HG03097 (cell line): ENCODE results near the gene TRIM60.
"Not testable (repeated sequence)": the region's sequence is repeated elsewhere in the genome, so short reads cannot be mapped to it uniquely, and the experiment has no call there.

Experiments
- ATAC-seq: cut with Tn5 transposase; IDR thresholded peaks from one replicate; pipeline ENCODE4 v1.9.1; 2021; ENCODE audit not compliant: unreplicated experiment, low FRiP score

The TRIM60 gene

DNA sequence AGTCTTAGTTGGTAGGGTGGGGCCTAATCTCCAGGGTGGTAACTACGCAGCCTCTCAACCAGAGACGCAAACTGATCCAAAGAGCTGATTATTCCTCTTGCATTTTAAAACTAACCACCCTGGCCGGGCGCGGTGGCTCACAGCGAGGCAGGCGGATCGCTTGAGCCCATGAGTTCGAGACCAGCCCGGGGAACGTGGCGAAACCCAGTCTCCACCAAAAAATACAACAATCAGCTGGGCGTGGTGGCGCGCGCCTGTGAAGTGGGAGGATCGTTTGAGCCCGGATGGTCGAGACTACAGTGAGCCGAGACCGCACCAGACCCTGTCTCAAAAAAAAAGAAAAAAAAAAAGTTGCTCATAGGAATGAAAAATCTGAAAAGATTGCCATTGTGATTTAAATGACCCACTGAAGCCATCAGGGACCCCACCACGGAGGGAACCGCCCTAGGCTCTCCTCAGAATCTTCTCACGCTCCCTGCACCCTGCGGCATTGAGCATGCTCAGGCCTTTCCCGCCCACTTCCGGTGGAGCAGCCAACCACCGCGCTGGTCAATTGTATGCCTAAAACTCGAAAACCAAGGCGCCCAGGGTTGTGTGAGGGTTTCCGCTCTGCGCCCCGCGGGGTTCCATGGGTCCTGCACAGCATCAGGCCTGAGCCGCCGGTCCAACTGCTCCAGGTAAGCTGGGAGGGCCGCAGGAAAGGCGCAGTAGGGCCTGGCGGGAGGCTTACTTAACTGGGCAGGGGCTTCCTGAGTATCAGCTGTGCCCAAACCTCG is at the start of gene TRIM60:
TRIM60 (plus strand) TSS at position 564 of the 776 bp plus-strand sequence. CDS start 8,074 bp downstream, outside the sequence.
- no peak for ATAC-seq

DNA sequence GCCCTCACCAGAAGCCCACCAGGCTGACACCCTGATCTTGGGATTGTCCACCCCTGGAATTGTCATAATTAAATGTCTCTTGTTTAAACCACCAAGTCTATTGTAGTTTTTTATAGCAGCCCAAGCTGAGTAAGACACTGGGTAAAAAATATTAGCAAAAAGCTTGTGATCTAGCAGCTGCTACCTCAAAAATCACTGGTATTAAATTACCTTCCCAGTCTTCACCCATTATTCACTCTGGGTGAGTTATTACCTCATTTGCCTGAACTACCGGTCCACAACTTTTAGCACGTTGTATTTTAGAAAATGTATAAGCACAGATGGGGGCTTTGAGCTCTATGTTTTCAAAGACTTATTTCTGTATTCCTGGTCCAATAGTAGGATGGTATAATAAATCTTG is 42.3 kb upstream of the TRIM60 start:
- ATAC-seq = no peak

DNA sequence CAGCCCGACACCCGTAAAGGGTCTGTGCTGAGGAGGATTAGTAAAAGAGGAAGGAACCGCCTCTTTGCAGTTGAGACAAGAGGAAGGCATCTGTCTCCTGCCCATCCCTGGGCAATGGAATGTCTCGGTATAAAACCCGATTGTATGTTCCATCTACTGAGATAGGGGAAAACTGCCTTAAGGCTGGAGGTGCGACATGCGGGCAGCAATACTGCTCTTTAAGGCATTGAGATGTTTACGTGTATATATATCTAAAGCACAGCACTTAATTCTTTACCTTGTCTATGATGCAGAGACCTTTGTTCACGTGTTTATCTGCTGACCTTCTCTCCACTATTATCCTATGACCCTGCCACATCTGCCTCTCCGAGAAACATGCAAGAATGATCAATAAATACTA is 41.0 kb upstream of the TRIM60 start:
- not testable (repeated sequence) for ATAC-seq

DNA sequence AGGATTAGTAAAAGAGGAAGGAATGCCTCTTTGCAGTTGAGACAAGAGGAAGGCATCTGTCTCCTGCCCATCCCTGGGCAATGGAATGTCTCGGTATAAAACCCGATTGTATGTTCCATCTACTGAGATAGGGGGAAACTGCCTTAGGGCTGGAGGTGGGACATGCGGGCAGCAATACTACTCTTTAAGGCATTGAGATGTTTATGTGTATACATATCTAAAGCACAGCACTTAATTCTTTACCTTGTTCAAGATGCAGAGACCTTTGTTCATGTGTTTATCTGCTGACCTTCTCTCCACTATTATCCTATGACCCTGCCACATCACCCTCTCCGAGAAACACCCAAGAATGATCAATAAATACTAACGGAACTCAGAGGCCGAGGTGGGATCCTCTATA is 35.7 kb upstream of the TRIM60 start:
- not testable (repeated sequence) for ATAC-seq

DNA sequence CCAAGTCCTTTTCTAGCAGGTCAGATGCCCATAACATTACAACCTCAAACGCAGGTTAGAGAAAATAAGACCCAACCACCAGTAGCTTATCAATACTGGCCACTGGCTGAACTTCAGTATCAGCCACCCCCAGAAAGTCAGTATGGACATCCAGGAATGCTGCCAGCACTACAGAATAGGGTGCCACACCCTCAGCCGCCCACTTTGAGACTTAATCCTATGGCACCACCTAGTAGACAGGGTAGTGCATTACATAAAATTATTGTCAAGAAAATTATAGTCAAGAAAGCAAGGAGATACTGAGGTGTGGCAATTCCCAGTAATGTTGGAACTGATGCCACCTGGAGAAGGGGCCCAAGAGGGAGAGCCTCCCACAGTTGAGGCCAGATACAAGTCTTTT is 34.5 kb upstream of the TRIM60 start:
- no peak for ATAC-seq

DNA sequence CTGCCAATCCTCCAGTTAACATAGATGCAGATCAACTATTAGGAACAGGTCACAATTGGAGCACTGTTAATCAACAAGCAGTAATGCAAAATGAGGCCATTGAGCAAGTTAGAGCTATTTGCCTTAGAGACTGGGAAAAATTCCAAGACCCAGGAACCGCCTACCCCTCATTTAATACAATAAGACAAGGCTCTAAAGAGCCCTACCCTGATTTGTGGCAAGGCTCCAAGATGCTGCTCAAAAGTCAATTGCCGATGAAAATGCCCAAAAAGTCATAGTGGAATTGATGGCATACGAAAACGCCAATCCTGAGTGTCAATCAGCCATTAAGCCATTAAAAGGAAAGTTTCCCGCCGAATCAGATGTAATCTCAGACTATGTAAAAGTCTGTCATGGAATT is 33.9 kb upstream of the TRIM60 start:
- no peak for ATAC-seq

DNA sequence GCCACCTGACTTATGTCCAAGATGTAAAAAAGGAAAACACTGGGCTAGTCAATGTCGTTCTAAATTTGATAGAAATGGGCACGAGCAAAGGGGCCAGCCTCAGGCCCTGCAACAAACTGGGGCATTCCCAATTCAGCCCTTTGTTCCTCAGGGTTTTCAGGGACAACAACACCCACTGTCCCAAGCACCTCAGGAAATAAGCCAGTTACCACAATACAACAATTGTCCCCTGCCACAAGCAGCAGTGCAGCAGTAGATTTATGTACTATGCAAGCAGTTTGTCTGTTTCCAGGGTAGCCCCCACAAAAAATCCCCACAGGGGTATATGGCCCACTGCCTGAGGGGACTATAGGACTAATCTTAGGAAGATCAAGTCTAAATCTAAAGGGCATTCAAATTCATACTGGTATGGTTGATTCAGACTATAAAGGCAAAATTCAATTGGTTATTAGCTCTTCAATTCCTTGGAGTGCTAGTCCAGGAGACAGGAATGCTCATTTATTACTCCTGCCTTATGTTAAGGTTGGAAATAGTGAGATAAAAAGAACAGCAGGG is 33.2 kb upstream of the TRIM60 start:
- not testable (repeated sequence) for ATAC-seq

DNA sequence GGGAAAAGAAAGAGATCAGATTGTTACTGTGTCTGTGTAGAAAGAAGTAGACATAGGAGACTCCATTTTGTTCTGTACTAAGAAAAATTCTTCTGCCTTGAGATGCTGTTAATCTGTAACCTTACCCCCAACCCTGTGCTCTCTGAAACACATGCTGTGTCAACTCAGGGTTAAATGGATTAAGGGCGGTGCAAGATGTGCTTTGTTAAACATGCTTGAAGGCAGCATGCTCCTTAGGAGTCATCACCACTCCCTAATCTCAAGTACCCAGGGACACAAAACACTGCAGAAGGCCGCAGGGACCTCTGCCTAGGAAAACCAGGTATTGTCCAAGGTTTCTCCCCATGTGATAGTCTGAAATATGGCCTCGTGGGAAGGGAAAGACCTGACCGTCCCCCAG is 29.8 kb upstream of the TRIM60 start:
- ATAC-seq = not testable (repeated sequence)

DNA sequence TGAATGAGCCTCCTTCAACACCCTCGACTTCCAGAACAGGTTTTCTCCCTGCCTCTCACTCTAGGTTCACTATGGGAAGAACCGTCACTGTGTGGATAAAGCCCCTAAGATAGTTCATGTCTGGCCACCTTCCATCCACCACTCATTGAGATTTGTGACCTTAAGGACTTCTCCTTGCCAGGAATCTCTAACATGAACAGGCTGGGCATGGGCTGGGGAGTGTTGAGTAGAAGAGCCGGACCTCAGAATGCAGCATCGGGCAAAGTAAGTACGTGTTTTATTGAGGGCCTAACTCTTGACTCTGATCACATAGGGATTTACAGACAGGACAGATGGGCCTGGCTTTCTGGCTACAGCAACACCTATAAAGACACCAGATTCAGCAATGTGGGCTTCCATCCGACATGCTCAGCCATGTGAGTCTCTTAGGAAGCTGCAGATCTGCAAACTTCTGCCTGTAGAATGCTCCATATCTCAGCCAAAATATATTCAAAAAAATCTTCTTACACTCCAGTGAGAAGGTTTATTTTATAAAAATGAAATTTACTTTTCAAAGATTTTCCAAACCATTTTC is 26.4 kb upstream of the TRIM60 start:
- ATAC-seq = no peak

DNA sequence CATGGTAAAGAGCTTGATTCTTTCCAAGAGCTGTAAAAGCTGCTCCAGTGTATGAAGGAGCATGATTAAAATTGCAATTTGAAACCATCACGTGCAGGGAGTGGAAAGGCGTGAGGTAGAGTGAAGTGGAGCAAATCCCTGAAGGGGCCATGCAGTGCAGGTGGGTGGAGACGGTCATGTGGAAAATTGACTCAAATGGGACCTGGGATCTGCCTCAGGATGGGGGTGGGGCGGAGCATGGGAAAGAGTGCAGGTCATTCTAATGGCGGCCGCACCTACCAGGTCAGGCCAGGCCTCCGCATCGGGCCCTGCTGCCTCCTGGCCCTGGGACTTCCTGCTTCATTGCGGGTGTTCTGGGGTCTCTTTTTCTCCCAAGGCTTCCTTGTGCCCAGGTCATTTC is 25.3 kb upstream of the TRIM60 start:
- ATAC-seq = no peak

DNA sequence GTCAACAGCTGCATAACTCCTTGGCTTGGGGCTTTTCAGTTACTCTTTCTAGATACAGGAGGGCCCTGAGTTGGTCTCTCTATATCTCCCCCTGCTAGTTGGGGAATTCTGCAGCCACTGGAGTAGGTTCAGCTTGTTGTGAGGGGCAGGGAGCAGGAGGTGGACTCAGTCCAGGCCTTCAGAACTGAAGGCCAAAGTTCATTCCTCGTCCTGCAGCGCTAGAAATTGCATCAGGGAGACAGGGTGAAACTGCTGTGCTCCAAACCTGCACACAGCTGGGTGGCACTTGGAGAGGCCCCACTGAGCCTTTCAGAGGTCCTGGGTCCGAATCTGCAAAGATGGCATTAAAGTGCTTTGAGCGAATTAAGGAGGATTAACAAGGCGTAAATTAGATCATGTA is 24.9 kb upstream of the TRIM60 start:
- ATAC-seq = no peak

DNA sequence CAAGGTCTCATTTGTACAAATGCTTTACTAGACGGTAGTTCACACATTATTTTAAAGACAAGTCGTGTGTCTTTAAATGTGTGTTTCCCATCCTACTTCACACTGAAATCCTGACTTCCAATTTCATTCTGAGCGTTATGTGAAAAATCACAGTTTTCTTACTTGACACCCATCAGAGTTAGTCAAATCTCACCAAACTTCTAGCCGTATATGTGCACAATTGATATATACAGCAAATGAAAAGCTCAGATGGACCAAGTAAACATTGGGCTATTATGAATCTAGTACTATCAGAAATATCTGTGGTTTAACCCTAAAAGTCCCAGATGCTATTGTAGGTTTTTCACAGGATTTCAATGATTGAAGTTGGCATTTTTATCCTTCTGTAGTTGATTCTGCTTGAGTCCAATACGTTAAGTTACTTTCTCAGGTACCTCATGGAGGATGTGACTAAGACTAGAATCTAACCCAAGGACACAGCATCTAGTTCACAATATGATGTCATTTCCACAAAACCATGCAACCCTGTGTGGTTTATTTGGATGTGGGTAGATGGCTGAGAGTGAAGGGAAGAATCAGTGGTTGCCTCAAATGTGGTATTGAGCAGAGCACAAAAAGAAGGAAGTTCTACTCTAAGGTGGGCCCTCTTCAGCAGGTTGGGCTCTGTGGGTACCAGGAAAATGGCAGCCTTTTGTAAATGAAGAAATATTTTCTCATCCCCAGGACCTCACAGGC is 22.1 kb upstream of the TRIM60 start:
- ATAC-seq = peak; percentile 65

DNA sequence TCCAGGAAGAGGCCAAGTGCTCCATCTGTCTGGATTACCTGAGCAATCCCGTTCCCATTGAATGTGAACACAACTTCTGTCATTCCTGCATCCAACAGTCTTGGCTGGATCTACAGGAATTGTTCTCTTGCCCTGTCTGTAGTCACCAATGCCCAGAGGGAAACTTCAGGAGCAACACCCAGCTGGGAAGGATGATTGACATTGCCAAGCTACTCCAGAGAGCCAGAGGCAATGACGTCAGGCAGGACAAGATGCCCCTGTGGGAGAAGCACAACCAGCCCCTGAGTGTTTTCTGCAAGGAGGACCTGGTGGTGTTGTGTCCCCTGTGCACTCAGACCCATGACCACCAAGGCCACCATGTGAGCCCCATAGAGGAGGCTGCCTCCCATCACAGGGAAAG is 21.3 kb upstream of the TRIM60 start:
- ATAC-seq = no peak

DNA sequence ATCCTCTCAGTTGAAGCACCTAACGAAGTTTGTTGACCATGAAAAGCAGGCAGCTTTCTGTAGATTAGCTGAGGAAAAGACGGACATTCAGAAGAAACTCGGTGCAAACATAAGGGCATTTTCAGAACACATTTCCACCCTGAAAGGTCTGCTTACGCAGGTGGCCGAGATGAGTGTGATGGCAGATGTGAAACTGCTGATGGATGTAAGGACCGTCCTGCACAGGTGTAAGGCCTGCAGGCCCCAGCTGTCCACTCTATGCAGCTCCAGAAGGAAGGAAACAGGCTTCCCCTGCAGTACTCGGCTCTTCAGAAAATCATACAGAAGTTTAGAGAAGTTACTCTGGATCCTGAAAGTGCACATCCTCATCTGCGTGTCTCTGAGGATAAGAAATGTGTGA is 20.8 kb upstream of the TRIM60 start:
- no peak for ATAC-seq

DNA sequence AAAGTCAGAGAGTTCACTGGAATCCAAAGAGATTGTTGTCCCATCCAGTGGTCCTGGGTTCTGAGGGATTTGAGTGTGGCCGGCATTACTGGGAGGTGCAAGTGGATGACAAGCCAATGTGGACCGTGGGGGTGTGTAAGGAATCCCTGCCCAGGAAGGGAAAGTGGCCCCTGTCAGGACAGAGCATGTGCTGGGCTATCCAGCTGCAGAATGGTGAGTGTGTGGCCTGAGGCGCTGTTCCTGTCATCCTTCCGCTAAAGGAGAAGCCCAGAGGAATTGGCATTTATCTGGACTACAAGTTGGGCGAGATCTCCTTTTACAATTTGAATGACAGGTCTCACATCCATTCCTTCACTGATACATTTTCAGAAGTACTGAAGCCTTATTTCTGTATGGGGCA is 20.4 kb upstream of the TRIM60 start:
- no peak for ATAC-seq

DNA sequence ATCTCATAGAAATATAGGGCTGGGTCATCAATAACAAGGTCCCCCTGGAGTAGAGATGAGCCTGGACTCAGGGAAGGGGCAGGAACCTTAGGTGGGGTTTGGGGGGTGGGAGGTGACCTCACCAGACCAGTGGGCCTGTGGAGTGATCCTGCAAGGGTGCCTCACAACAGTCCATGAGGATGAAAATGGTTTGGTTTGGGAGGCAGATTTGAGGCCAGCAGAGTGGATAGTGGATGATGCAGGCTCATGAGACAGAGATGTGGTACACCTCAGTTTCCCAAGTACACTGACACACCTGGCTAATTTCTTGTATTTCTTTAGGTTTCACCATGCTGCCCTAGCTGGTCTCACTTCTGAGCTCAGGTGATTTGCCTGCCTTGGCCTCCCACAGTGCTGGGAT is 18.1 kb upstream of the TRIM60 start:
- ATAC-seq = no peak

DNA sequence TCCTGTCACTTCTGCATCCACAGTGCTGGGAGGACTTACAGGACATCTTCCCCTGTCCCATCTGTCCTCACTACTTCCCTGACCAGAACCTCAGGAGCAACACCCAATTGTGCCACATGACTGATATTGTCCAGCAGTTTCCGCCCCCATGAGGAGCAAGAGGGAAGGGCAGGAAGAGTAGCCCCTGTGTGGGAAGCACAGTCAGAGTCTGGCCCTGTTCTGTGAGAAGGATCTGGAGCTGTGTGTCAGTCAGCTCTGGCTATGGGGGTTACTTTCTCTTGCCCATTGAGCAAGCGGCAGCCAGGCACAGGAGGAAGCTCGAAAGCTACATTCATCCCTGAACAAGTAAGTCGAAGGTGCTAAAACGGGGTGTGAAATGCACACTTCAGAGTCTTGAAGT is 14.8 kb upstream of the TRIM60 start:
- ATAC-seq = no peak

DNA sequence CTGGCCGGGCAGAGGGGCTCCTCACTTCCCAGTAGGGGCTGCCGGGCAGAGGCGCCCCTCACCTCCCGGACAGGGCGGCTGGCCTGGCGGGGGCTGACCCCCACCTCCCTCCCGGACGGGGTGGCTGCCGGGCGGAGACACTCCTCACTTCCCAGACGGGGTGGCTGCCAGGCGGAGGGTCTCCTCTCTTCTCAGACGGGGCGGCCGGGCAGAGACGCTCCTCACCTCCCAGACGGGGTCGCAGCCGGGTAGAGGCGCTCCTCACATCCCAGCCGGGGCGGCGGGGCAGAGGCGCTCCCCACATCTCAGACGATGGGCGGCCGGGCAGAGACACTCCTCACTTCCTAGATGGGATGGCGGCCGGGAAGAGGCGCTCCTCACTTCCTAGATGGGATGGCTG is 11.8 kb upstream of the TRIM60 start:
- ATAC-seq = not testable (repeated sequence)

DNA sequence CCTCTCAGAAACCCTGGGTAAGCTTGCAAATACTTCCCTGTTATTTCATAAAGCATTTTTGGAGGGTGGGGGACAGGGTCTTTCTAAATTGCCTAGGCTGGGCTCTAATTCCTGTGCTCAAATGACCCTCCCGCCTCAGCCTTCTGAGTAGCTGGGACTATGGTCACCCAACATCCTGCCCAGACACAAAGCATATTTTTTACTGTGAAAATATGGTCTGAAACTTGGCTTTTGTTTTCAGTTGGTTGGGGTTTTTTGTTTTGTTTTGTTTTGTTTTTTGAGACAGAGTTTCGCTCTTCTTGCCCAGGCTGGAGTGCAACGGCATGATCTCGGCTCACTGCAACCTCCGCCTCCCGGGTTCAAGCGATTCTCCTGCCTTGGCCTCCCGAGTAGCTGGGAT is 6.0 kb upstream of the TRIM60 start:
- not testable (repeated sequence) for ATAC-seq

DNA sequence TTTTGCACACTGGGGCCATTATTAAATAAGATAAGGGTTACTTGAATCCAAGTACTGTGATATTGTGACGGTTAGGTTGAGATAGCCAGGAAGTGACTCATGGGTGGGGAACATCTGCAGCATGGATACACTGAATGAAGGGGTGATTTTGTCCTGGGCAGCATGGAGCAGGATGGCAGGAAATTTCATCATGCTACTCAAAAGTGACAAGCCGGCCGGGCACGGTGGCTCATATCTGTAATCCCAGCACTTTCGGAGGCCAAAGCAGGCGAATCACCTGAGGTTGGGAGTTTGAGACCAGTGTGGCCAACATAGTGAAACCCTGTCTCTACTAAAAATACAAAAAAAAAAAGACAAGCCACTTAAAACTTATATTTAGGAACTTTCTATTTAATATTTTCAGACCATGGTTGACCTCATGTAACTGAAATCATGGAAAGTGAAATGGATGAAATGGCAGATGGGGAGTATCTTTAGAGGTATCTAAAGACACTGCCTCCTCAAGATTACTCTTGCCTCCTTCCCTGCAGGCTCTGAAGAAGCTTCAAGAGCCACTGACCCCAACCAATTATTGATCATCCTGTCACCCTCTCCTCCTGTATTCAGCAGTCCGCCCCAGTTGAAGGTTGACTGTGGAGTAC is 3.9 kb upstream of the TRIM60 start:
- no peak for ATAC-seq

DNA sequence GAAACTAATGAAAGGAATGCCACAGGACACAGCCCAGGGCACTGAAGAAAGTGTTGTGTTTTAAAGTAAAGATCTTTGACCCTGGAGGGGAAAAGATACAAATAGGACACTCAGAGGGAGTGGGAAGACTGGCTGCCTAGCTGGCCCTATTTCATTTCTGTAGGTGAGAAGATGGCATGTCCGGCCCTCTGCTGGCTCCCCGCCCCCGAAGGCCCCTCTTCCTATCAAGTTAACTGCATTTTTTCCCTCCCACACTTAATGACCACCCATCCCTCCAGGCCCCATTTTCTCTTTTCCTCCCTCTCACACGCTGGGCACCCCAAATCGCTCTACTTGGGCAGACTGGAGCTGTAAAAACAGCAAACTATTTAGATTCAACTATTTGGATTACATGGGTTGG is 16.4 kb downstream of the TRIM60 start:
- no peak for ATAC-seq
